ENCODE measurements around the gene CFAP91.
A peak's percentile ranks its signal among the peaks of the same experiment; 100 is the strongest.
"Not testable (repeated sequence)": the region's sequence is repeated elsewhere in the genome, so short reads cannot be mapped to it uniquely, and the experiment has no call there.

CFAP91 gene

GRCh38 chr3:119676771-119677640 lies 25.8 kb upstream of the CFAP91 start, which contains the start of gene COX17:
Gene COX17, minus strand, starts transcription at chr3:119677406. Its CDS starts 96 bp downstream, at chr3:119677310.
- Histone ChIP-seq H3K4me3 (ENCODE audit: low read depth, low read length) (peak within 1 kb of the TSS; percentile 92), H3K4me1 (peaks cover 16% of the 10 kb centered on the region), H3K9me3 (no peaks in the 10 kb centered on the region), H3K36me3 (peaks cover 36% of the 10 kb centered on the region), H3K27me3 (no peaks in the 10 kb centered on the region)
- TF ChIP-seq CTCF (IDR thresholded peaks at IDR 0.05; ENCODE audit: low read depth, low read length), result no peak
- peak; percentile 86 for DNase-seq

GRCh38 chr3:119677641-119677934 lies 25.2 kb upstream of the CFAP91 start:
- Histone ChIP-seq H3K9me3 (no peaks in the 10 kb centered on the region), H3K36me3 (peaks cover 32% of the 10 kb centered on the region), H3K27me3 (no peaks in the 10 kb centered on the region), H3K4me3 (ENCODE audit: low read depth, low read length) (peak overlapping the region; percentile 92), H3K4me1 (peaks cover 16% of the 10 kb centered on the region)
- DNase-seq, result no peak
- no peak for TF ChIP-seq CTCF (IDR thresholded peaks at IDR 0.05; ENCODE audit: low read depth, low read length)

- not testable (repeated sequence) for H3K4me3 ChIP-seq (ENCODE audit: low read depth, low read length); H3K27me3 ChIP-seq; DNase-seq; H3K9me3 ChIP-seq
- H3K4me1 ChIP-seq, result peaks cover 16% of the 10 kb centered on the region
- peaks cover 25% of the 10 kb centered on the region for H3K36me3 ChIP-seq
Measured at GRCh38 chr3:119678209-119678608, 24.6 kb upstream of the CFAP91 start.

GRCh38 chr3:119679874-119680273 lies 22.9 kb upstream of the CFAP91 start:
- DNase-seq, result no peak
- Histone ChIP-seq H3K36me3 (peaks cover 9% of the 10 kb centered on the region), H3K4me1 (peaks cover 16% of the 10 kb centered on the region), H3K4me3 (ENCODE audit: low read depth, low read length) (no peak overlapping the region), H3K27me3 (no peaks in the 10 kb centered on the region), H3K9me3 (no peaks in the 10 kb centered on the region)
- TF ChIP-seq CTCF (IDR thresholded peaks at IDR 0.05; ENCODE audit: low read depth, low read length), result no peak

GRCh38 chr3:119681279-119681678 lies 21.5 kb upstream of the CFAP91 start:
- H3K4me1 ChIP-seq, result peaks cover 5% of the 10 kb centered on the region
- DNase-seq, result peak; percentile 22

GRCh38 chr3:119683421-119683820 lies 19.4 kb upstream of the CFAP91 start:
- H3K27me3 ChIP-seq, result no peaks in the 10 kb centered on the region
- no peak for DNase-seq
- no peaks in the 10 kb centered on the region for H3K36me3 ChIP-seq
- no peaks in the 10 kb centered on the region; the same call in 1 of the 2 replicates for H3K4me1 ChIP-seq
- H3K4me3 ChIP-seq (ENCODE audit: low read depth, low read length), result no peak overlapping the region
- TF ChIP-seq CTCF (IDR thresholded peaks at IDR 0.05; ENCODE audit: low read depth, low read length), result no peak
- H3K9me3 ChIP-seq, result no peaks in the 10 kb centered on the region

More at GRCh38 chr3:119681279-119681678, 21.5 kb upstream of the CFAP91 start:
- H3K27me3 ChIP-seq, result no peaks in the 10 kb centered on the region
- H3K9me3 ChIP-seq, result no peaks in the 10 kb centered on the region
- H3K4me3 ChIP-seq (ENCODE audit: low read depth, low read length), result no peak overlapping the region
- peak; percentile 72 for TF ChIP-seq CTCF (IDR thresholded peaks at IDR 0.05; ENCODE audit: low read depth, low read length)
- no peaks in the 10 kb centered on the region for H3K36me3 ChIP-seq

Measured in BE2C (cell line).